HG03432 (cell line): ENCODE measurements around the gene PUS10.

Experiments
- ATAC-seq: cut with Tn5 transposase; IDR thresholded peaks from one replicate; pipeline ENCODE4 v1.9.1; 2021; ENCODE audit warnings: mild to moderate bottlenecking, moderate library complexity; ENCODE audit not compliant: unreplicated experiment

The PUS10 gene

DNA sequence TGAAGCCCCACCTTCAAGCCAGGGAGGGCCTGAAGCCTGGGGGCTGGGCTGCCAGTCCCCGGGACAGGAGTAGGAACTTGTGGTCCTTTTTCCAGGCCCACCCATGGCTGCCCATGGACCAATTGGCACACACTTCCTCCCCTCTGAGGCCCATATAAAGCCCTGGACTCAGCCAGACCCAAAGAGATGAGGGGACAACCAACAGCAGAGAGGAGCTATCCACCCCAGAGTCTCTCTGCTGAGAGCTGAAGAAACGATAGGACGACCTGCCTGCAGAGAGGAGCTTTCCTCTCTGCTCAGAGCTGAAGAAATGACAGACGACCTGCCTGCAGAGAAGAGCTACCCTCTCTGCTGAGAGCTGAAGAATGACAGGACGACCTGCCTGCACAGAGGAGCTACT lies 44.4 kb downstream of the PUS10 start:
- no peak for ATAC-seq

DNA sequence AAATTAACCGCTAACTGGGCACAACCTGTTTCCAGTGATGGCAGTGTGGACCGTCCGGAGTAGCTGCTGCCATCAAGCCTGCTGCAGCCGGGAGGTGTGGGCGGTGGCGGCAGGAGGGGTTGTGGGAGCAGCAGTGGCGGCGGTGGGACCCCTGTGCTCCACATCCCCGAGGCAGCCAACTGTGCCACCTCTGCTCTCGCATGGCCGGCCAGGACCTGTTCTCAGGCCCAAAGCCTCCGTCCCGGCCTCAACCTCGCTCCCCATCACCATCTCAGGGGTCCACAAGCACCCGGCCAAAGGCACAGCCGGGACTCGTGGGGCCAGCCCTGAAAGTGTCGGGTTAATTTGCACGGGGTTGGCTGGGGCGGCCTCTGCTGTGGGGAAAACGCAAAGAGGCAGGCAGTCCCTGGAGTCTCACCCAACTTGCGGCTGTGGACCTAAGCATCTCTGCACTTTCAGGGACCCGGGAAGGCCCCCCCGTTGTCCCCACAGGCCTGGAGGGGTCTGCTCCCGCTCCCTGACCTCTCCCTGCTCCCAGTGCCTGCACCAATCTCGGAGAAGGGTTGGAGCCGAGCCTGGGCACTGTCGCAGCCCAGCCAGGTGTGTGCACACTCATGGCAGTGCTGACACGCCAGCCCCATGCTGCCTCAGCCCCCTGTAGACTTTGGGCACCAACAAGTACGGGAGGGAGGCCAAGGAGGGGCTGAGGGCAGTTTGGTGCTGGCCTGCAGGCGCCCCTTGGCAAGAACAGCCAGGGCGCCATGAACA lies 45.0 kb downstream of the PUS10 start:
- no peak for ATAC-seq

DNA sequence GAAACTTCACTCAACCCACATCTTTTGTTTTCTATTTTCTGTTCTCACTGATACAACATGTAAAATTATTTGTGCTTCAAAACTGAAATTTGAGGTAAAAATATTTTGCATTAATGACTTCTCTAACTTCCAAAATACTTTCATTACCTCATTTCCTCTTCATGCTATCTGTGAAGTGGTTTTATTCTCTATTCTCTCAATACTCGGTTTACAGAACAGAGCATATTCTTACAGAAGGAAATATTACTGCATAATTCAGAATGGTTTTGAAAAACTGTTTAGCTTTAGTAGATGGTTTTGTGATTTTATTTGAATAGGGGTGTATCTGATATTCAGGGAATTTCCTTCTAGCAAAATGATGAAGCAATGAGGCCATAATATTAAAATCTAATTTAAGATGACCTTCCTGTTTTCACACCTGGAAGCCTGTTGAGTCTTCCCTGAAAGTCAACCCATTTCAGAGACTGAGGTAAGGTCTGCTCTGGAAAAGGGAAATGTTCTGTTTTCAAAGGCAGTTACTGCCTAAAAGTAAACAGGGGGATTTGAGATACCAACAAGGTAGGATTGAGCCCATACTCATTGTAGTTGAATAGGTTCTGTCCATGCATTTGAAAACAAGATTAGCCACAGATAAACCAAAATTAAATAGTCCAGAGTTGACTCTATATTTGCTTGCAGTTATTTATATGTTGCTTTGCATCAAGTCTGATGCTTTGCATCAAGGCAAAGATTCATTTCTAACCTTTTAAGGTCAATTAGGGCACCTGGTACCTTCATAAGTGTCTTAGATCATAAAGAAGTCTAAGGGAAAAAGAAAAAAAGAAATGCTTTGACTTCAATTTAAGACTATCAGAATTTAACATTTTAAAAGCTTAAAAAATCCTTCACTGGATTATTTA lies 51.3 kb downstream of the PUS10 start:
- ATAC-seq, result peak; percentile 87

DNA sequence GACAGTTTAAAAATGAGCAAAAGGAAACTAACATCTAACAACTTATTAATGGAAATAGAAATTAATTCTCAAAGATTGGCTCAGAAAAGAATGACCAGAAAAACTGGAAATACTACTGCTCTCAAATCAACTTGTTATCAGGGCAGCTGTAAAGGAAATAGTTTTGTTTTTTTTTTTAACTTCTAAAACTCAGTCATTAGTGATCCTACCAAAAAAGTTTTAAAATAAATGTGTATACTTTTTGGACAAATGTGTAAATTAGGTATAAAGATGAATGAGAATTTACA lies 52.6 kb downstream of the PUS10 start:
- no peak for ATAC-seq

DNA sequence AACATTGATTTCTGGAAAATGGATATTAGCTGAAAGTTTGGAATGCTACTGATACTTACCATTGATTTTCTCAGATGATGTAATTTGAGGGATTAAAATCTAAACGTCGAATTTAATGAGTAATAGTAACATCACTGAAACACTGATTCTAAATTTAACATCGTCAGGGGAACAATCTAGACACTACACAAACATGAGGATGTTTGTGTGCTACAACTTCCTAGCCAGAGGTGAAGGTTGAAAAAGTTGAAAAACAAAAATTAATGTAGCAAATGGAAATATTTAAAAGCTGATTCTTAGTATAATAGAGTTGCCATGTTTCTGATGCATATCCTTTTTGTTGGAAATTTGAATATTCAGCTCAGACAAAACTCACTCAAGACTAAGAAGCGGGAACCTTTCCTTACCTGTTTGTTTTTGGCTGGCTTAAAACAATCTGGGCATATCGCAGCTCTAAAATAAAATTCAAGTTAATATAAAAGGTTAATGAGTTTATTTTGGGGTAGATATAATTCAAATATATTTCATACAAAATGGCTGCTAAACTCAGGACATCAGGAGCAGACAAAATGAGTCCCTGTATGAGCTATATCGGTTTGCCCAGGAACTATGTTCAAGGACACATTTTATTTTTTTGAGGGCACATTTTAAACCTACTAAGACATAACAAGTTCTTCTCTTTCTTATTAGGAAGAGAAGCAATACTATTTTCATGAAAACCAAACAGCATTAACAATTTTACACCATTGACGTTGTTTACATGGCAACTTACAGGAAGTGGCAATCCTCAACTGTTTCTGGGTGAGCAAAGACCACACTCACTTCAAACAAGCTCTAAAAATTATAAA lies 53.2 kb downstream of the PUS10 start:
- ATAC-seq, result no peak

DNA sequence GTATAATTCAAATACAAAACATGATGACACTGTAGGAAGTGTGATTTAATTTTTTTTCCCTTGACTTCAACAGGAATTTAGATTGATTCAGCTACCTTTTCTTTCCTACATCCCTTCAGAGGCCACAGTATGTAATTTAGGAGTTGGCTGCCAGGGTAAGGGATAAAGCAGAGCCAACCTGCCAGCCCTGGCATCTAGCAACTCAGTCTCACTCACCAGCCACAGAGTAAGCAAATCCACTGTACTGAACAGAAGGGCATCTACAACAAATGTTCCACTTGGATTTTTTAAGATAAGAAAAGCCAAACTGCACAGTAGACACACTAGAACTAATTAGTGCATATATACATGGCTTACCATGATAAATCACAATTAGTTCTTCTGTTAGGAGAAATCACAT lies 54.9 kb downstream of the PUS10 start:
- no peak for ATAC-seq

DNA sequence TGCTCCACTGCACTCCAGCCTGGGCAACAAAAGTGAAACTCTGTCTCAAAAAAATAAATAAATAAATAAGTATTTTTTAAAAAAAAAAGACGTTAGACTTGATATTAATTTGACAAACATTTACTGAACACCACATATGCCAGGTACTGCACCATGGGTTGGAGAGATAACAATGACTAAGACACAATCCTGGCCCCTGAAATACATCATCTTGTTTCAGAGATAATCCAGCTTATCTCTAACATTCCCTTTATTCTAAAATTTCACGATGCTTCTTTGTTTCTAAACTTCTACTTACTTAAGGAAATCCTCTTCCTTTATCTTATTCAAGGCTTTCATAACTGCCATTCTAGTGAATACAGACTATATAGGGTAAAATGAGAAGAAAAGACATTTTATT lies 55.5 kb downstream of the PUS10 start:
- ATAC-seq, result no peak

DNA sequence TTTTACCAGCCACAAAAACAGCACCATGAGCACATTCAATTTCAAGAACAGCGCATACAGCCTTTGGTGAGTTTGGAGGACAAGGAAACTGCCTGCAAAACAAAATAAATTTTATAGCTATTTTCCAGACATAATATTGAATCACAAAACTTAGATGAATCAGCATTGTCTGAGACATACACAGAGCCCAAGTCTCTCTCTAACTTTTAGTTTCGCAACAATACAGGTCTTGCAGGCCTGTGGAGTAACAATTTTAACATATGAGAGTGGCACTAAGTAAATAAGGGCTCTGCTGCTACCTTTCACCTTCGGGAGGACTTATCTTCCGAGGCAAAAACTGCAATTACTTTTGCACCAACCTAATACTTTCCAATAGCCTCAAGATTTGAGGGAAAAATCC lies 56.6 kb downstream of the PUS10 start:
- no peak for ATAC-seq

DNA sequence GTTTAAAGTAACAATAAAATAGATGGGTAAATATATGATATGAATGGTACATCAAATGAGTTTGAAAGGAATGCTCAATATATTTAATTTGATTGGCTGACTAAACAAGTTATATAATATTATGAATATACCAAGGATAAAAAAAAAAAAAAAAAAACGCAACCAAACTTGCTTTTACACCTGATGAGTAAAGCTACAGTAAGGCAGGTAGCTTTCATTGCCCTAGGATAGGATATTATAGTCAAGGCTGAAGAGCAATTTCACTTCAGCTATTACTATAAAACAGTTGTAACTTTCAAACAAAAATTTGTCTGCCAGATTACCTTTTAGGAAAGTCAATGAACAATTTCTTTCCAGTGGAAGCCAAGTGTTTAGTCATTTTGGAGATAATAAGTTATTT lies 57.3 kb downstream of the PUS10 start:
- ATAC-seq, result no peak

DNA sequence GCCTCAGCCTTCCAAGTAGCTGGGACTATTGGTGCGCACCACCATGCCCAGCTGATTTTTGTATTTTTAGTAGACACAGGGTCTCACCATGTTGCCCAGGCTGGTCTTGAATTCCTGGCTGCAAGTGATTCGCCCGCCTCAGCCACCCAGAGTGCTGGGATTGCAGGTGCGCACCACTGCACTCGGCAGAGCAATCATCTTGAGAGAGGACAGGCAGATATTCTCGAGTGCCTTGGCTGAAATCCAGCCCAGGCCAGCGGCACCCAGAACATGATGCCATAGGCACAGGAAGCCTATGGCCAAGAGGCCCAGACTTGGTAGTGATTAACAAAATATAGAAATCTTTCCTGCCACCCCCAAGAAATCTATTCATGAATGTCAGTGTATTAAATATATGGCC lies 58.6 kb downstream of the PUS10 start:
- no peak for ATAC-seq

DNA sequence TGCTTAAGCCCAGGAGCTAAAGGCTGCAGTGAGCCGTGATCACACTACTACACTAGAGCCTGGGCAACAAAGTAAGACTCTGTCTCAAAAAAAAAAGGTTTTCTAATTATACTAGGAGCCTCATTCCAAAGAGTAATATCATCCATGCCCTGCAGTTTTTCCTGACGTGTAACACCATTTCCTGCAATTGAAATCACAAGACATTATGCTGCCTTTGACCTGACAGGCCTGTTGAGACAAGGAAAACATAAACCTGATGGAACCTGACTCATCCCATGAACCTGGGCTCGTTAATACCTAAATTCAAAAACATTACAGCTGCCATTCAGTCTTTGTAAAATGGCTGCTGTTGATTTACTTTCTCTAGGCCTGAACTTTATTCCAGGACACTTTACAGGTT lies 59.3 kb downstream of the PUS10 start:
- ATAC-seq, result no peak

DNA sequence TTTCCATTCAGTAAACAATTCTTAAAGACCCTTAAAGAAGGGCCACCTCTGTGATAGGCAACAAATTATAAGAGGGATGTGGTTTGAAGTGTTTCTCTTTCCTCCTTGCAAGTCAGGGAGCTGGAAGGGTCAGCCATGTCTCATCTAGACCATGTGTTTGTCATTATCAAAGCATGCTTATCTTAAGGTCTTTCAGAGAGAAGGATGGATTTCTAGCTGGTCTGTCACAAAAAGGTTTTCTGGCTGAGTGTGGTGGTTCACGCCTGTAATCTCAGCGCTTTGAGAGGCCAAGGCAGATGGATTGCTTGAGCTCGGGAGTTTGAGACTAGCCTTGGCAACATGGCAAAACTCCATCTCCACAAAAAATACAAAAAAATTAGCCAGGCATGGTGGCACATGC lies 59.7 kb downstream of the PUS10 start:
- no peak for ATAC-seq

DNA sequence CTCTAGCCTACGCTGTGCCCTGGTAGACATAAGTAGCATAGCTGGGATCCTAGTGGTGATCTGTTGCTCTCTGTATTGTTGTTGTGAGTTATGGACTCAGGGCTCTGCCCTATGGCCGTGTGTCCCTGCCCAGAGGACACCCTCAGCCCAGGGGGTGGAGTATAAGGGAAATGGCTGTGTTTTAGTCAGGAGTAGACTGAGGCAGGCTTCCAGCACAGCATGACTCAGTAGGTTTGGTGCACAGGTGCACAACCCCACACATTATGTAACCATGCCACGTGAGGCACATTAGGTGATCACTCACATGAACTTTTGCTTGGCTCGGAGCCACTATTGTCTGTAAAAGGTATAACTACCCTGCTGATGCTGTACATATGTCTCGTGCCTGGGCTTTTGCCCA lies 60.4 kb downstream of the PUS10 start:
- ATAC-seq, result no peak

DNA sequence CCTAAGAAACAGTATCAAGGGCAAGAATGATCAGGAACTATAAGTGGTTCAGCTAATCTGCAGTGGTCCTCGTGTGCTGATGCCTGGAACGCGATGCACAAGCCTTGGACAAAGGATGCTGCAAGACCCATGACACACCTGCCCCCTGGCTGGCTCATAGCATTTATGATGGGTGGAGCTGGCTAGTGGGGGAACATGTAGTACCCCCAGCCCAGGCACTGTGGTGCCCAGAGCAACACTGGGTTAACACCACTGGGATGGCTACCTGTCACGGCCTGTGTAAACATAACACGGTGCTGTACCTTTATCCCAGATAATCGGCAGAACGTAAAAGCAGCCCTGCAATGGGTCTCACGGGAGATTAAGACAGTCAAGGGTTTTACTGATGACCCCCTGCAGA lies 60.8 kb downstream of the PUS10 start:
- no peak for ATAC-seq

DNA sequence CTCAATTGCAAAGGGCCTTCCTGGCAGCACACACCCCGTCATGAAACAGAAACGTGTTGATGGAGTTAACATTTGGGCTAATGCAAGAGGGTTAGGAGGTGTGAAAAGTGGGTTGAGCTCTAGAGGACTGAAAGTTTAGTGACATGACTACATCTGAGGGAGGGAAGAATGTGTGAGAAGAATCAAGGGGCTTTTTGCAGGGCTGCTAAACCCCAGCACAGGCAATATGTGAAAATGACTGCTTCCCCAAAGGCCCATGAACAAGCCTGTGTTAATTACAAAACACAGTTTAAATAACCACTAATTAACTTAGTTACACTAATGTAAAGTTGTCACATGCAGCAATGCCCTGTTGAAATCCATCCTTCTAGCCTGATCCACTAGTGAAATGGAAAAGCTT lies 63.9 kb downstream of the PUS10 start:
- ATAC-seq, result no peak

DNA sequence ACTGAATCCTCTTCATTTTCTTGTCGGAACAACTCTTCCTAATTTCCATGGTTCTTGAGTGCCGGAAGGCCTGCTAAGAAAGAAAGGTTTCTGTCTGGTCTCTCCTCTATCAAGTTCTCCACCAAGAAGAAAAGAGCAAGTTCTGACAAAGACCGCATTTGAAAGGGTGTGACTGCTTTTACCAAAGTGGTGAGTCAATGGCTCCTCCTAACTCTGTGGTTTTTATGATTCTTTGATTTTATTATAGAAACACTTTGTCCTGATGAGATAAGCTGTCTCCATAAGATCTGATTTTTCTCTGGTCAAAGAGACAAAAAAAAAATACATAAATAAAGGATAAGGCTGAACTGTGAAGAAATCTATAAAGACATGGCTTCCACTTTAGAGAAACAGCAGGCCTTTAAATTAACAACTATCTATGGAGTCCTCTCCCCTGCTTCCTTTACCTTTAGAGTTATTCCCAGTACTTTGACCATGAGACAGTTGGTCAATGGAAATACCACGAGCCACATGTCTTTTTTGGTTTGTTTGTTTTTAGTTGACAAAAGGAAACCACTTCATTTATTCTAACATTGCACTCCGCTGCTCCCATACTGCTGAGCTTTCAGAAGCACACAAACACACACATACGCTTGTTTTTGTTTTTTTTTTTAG lies 69.0 kb downstream of the PUS10 start:
- ATAC-seq, result no peak

DNA sequence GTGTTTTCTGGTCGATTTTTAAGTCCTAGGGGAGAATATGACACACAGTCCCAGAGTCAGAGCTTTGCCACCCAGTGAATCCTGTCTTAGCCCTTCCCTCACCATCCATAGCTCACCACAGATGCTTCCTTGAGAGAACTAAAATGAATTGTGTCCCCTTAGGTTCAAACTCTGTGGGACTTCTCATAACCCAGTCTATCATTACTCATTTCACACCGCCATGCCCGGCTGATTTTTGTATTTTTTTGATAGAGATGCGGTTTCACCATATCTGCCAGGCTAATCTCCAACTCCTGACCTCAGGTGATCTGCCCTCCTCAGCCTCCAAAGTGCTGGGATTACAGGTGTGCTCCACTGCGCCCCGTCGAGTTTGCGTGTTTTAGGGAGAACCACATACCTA lies 69.9 kb downstream of the PUS10 start:
- ATAC-seq, result no peak

DNA sequence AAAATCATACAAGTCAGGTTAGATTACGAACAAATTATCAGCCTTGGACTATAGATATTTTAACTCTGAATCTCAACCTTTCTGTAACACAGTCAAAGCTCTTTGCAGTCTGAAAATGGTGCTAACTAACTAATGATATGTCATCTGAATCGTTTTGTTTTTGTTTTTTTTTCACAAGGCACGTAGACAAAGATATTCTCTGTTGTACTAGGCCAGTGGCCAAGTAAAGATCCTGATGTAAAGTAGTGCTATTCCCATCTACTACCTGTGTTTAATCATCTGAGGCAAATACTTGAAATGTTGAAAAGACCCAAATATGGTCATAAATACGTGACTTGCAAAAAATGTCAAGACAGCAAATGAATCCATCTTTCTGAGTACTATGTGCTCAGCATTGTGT lies 71.0 kb downstream of the PUS10 start:
- ATAC-seq, result no peak

DNA sequence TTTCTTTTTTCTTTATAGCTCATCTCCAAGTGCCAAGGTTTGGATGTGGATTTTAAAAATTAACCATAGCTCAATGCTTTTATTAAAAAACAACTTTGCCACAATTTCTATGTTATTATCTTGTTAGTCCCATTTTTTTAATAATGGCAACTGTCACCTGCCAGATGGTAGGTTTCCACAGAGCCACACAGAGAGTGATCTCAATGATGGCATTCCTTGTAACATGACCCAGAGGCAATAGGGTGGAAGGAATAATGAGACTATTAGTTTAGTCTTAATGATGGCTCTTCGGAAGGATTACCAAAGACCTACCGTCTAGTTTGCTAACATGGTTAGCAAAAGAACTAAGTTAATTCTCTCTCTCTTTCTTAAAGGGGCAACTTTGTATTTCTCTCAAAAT lies 72.7 kb downstream of the PUS10 start:
- ATAC-seq, result no peak

DNA sequence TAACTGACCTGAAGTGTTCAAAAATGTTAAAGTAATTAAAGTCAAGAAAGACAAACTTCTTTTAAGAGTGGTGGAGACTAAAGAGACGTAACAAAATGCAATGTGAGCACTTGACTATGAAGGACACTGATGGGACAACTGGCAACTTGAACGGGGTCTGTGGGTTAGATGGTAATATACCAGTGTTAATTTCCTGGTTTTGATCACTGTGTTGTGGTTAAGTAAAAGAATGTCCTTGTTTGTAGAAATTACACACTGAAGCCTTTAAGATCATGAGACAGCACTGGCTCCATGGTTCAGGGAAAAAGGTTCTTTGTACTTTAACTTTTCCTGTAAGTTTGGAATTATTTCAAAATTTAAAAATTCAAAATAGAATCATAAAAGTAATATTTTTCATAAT lies 78.4 kb downstream of the PUS10 start:
- ATAC-seq, result no peak

DNA sequence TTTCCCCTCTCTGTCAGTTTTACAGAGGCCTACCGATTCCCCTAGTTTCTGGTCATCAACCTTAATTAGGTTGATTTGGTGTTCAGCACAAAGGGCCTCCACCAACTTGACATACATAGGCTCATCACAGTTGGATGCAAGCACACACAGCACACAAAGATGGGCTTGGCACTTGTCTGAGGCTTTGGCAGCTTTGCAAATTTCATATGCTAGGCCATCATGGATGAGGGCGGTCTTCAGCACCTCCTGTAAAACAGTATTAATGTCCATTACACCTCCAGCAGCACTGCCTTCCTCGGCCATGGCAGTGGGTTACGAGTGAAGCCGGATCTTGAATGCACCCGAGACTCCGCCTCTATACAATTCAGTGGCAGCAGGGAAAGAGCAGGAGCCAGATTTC lies 79.8 kb downstream of the PUS10 start:
- no peak for ATAC-seq
